HG03575 (cell line): ENCODE results near the gene ZNF865.

Source experiments
- ATAC-seq: cut with Tn5 transposase; IDR thresholded peaks from one replicate; pipeline ENCODE4 v1.9.1; 2021; ENCODE audit not compliant: unreplicated experiment, insufficient number of reproducible peaks, low FRiP score; ENCODE audit errors: extremely low read depth

ZNF865 gene

GRCh38 chr19:55620410-55621204 is 15.2 kb downstream of the ZNF865 start:
- no peak for ATAC-seq

- no peak for ATAC-seq
Measured at GRCh38 chr19:55621205-55621672, 15.8 kb downstream of the ZNF865 start.

GRCh38 chr19:55621673-55622231 is 16.3 kb downstream of the ZNF865 start:
- no peak for ATAC-seq

GRCh38 chr19:55622242-55622969 is 17.0 kb downstream of the ZNF865 start:
- no peak for ATAC-seq

GRCh38 chr19:55623130-55623529 is 17.7 kb downstream of the ZNF865 start:
- no peak for ATAC-seq

- ATAC-seq = no peak
Measured at GRCh38 chr19:55623561-55623960, 18.1 kb downstream of the ZNF865 start.

GRCh38 chr19:55624109-55625003 is 18.9 kb downstream of the ZNF865 start, which contains the start of gene ZNF784:
Gene ZNF784, minus strand, starts transcription at chr19:55624566. Its CDS starts 5 bp downstream, at chr19:55624561.
- no peak for ATAC-seq

GRCh38 chr19:55625004-55625326 is 19.5 kb downstream of the ZNF865 start:
- ATAC-seq = no peak

- ATAC-seq = no peak
Measured at GRCh38 chr19:55626350-55626749, 20.9 kb downstream of the ZNF865 start.

- no peak for ATAC-seq
Measured at GRCh38 chr19:55632463-55632834, 27.0 kb downstream of the ZNF865 start.

- ATAC-seq = no peak
Measured at GRCh38 chr19:55633861-55634260, 28.4 kb downstream of the ZNF865 start.

GRCh38 chr19:55635334-55635717 is 29.9 kb downstream of the ZNF865 start:
- no peak for ATAC-seq

- no peak for ATAC-seq
Measured at GRCh38 chr19:55635856-55636440, 30.5 kb downstream of the ZNF865 start.

- no peak for ATAC-seq
Measured at GRCh38 chr19:55636723-55637122, 31.3 kb downstream of the ZNF865 start.

- no peak for ATAC-seq
Measured at GRCh38 chr19:55637534-55637933, 32.1 kb downstream of the ZNF865 start.

GRCh38 chr19:55638864-55639359 is 33.5 kb downstream of the ZNF865 start:
- ATAC-seq = no peak

GRCh38 chr19:55640043-55640576 is 34.7 kb downstream of the ZNF865 start:
- no peak for ATAC-seq
